HG03432 (cell line): Measurements from ENCODE around the gene SCD.
A peak's percentile ranks its signal among the peaks of the same experiment; 100 is the strongest.

Experiments used
- ATAC-seq: cut with Tn5 transposase; IDR thresholded peaks from one replicate; pipeline ENCODE4 v1.9.1; 2021; ENCODE audit warnings: mild to moderate bottlenecking, moderate library complexity; ENCODE audit not compliant: unreplicated experiment

SCD gene

DNA sequence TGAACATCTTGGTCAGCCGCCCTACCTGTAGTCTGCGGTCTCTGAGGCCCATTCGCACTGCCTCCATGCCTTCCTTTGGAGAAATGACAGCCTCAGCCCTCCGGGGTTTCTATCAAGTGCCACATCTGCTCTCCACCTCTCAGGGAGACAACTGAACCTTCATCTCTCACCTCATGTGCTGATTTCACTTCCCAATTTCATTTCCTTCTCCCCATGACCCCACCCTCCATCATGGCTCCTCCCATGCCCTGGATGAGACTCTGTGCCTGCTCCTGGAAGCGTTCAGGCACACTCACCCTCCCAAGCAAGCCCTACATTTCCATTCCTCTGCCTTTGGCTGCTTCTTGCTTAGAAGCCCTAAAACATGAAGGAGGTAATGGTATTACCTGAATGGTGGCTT lies 7.8 kb upstream of the SCD start:
- peak; percentile 63 for ATAC-seq

DNA sequence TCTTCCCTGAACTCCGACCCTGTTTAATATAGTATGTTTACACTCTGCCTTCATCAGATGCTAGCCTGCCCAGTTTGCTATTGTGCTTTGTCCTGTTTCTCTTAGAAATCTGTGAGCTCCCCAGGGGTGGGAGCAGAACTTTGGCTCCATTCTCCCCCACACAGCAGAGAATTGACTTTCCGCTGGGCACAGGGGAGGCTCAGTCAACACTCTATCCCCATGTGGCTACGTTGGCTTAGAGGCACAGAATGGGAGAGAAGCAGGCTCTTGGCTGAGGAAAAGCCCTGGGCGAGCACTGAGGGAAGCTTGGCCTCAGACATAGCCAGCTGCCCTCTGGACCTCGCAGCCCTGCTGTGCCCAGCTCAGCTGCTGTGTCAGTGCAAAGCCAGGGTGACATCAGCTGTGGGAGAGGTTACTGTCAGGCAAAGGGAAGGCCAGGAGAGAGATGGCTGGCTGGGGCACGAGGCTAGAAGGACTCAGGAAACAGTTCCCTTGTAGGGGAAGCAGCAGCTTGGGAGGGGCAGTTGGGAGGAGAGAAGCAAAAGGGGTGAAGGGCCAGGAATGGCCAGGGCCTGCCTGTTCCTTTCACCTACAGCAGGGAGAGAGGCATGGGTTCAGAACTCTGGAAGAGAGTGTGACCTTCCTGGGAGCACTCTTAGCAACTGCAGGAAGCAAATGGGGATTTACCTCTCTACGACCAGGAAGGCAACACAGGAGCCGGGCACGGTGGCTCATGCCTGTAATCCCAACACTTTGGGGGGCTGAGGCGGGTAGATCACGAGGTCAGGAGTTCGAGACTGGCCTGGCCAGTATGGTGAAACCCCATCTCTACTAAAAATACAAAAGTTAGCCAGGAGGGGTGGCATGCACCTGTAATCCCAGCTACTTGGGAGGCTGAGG lies 5.8 kb upstream of the SCD start:
- no peak for ATAC-seq

DNA sequence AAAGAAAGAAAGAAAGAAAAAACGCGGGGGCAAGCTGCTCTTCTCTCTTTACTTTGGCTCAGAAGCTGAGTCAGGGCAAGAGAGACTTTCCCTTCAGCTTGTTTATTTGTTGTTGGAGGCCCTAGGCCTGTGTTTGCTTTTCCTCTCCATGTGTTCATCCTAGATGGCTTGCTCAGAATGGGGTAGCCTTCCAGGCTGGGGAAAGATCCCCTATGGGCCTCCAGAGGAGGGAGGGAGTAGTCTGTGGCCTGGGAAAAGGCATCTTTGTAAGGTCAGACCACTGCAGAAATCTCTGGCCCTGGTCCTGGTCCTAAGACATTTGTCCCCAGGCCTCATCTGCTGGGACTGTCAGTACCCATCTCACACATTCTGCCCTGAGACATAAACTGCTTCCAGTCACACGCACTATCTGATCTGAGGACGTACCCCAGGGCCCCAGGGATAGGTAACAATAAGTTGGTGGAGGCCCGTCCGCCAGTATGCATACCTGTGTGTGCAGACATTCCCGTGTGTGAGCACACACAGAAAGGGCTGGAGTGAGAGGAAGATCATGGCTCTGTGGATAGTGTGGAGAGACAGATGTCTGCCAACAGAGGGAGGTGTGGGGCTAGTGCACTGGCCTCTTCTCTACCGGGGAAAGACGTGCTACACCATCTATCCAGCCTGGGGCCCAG lies 4.9 kb upstream of the SCD start:
- ATAC-seq = no peak

- ATAC-seq = no peak
Observed at GRCh38 chr10:100342627-100342972, 4.4 kb upstream of the SCD start.

DNA sequence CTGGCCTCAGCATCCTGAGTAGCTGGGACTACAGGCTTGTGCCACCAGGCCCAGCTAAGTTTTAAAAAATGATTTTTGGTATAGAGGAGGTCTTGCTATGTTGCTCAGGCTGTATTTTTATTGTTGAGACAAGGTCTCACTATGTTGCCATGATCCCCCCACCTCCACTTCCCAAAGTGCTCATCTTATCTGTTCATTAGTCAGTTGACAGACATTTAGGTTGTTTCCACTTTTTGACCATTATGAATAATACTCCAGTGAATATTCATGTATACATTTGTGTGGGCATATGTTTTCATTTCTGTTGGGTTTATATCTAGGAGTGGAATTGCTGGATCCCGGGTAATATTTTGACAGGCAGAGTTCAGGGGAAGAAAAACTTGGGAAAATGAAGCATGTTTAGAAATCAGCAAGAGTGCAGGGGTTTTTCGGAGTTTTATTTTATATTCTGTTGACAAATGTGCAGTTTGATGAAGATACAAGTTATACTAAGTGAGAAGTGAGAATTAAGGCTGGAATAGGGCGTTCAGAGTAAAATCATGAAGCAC lies 2.7 kb upstream of the SCD start:
- no peak for ATAC-seq

DNA sequence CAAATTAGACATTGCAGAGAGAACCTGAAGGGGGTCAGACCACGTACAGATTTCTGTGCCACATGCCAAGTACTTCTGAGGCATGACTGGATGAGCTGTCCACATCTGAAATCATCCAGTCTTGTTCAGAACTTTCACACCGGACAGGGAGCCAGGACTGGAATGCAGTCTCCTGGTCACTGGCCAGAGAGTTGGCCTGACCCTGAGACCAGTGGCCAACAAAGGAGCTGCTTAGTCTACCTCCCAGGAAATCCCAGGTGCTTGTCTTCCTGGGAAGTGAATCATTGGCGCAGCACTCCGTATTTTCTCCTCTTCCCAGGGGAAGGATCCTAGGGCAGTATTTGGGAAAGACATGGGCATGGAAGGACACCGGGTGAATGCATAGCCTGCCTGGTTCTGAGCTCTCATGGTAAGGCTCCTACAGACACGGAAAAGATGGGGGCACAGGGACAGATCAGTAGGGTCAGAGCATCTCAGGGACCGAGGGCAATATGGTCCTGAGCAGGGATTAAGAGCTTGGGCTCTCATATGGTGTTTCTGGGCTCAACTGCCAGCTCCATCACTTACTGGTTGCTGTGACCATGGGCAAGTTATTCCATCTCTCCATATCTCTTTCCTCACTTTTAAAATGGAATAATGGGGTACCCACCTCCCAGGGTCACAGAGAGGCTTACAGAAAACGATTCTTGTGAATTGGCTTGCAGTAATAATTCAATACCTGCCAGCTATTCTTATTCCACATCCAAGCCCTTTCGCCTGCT lies 1.3 kb upstream of the SCD start:
- ATAC-seq = no peak

GRCh38 chr10:100346351-100346764 lies 675 bp upstream of the SCD start:
- ATAC-seq = peak; percentile 69

DNA sequence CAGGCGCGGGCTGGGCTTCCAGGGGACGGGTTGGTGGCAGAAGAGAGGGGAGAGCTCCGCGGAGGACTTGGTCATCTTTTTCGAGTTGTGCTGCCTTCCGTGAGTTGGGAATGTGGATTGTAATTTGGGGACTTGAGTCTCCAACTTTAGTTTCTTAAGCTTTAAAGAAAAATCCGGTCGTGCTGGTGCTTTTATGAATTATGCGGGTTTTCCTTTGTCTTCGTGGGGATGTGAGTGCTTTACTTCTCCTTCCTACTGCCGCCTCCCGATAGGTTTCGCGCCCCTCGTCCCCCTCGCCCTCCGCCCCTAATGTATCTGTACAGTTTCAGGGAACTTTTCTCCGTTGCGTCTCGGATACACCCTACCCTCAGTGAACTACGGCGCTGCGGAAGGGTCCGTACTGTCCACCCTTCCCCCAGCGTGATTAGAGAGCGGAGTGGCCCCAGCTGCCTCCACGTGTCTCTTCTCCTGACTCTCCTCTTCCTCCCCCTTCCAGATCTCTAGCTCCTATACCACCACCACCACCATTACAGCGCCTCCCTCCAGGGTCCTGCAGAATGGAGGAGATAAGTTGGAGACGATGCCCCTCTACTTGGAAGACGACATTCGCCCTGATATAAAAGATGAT lies 649 bp downstream of the SCD start:
- ATAC-seq = no peak

- ATAC-seq = no peak
Observed at GRCh38 chr10:100348389-100348927, 1.4 kb downstream of the SCD start.

DNA sequence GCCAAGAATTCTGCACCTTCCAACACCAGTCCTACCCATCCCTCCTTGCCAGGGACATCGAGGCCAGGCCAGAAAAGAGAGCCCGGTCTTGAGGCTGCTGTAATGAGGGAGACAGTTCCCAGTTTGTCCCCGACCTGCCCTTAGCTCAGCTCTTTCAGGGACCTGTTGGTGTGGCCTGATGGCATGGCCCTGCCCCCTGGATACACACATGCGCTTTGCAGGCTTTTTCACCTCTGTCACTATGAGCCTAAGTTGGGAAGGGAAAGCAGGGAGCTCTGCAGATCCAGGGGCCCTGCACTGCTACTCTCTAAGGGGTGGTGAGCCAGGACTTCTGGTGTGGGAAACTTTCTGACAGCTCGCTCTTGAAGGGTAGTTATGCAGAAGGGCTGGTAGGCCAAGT lies 2.1 kb downstream of the SCD start:
- ATAC-seq = no peak

GRCh38 chr10:100349672-100350071 lies 2.6 kb downstream of the SCD start:
- no peak for ATAC-seq

GRCh38 chr10:100350914-100351485 lies 4.0 kb downstream of the SCD start:
- no peak for ATAC-seq

DNA sequence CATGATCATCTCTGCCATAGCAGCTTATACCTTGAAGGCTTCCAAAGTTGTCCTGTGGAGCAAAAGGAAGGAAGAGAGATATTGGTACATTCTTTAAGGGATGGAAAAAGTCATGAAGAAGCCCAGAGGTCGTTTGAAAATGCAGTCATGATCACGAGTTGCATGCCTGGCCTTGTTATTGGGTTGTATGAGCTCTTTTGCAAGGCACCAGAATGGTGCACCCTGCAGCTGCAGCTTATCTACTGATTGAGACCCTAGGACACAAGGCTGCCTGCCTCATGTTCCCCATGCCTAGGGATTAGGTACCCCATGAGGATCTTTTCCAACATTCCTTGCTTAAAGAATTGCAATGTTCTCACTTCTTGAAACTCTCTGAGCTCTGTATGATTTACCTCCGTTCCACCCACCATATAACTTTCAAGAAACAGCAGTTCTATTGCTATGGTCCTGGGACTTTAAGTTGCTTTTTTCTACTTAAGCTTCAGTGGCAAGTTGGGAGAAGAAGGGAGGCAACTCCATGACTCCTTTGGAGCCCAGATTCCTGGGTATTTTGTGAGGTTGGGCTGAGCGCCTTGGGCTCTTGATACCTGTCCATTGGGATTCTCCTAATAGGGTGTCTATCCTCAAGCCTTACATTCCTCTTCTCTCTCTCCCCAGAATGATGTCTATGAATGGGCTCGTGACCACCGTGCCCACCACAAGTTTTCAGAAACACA lies 6.9 kb downstream of the SCD start:
- ATAC-seq = no peak

DNA sequence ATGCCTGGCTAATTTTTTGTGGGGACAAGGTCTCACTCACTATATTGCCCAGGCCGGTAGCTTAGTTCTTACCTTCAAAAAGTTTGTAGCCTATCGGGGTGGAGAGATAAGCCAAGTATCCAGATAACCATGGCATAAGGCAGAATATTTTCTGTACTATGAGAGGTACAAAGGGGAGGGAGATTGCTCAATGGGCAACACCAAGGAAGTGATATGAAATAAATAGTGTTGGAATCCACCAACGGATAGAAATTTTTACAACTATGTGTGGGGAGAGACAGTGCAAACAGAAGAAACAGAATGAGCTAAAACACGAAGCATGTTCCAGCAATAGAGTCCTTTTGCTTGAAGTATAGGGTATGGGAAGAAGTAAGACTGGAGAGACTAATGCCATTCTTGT lies 8.1 kb downstream of the SCD start:
- ATAC-seq = no peak

GRCh38 chr10:100356067-100357017 lies 9.3 kb downstream of the SCD start:
- ATAC-seq = no peak

GRCh38 chr10:100357059-100357858 lies 10.2 kb downstream of the SCD start:
- ATAC-seq = no peak

GRCh38 chr10:100359030-100359432 lies 12.0 kb downstream of the SCD start:
- ATAC-seq = no peak
